Bronchial epithelial cell (primary cell): ENCODE results near the gene SEMA7A. TPM values are rescaled to one million over a fixed set of nuclear protein-coding genes. Genes with fewer than 3 reads are reported as not detected.

Experiments used
- DNase-seq: peaks from one replicate; pipeline ENCODE4 v3.0.0-alpha.2; 2010; ENCODE audit warnings: low read depth
- FAIRE-seq: peaks from 2 replicates; lab custom pipeline; 2011; peaks lifted over from hg19 to GRCh38; lab: Jason Lieb, UNC
- H3K27me3 ChIP-seq: 2 replicates; pipeline ENCODE4 v1.5.1; 2011; ENCODE audit warnings: low read length; ENCODE audit not compliant: control insufficient read depth, insufficient read depth
- H3K36me3 ChIP-seq: 2 replicates; pipeline ENCODE4 v1.5.1; 2011; ENCODE audit warnings: low read length; ENCODE audit not compliant: control insufficient read depth, insufficient read depth
- H3K4me3 ChIP-seq: 2 replicates; pipeline ENCODE4 v1.5.1; 2011; ENCODE audit warnings: mild to moderate bottlenecking, low read depth, low read length, control low read depth
- CTCF ChIP-seq: IDR thresholded peaks from 2 replicates; pipeline ENCODE4 v1.5.1; 2011; ENCODE audit warnings: mild to moderate bottlenecking, moderate library complexity, low read length, control low read depth, inconsistent platforms; ENCODE audit not compliant: insufficient read depth, severe bottlenecking
- total RNA-seq: library from RNA; depleted of rRNA; stranded (reverse); fragments of >200 nt; gene quantifications from 2 replicates; pipeline ENCODE4 v1.2.1, GENCODE V29; 2014

Gene SEMA7A
- total RNA-seq, 1 donor from 2014 or later, result 5.3 TPM

GRCh38 chr15:74408385-74408784 lies 25.4 kb downstream of the SEMA7A start:
- no peak for TF ChIP-seq CTCF
- Histone ChIP-seq H3K36me3 (no peaks in the 10 kb centered on the region), H3K4me3 (no peak overlapping the region), H3K27me3 (no peaks in the 10 kb centered on the region)
- DNase-seq (no peak), FAIRE-seq (no peak)

GRCh38 chr15:74406992-74407705 lies 26.6 kb downstream of the SEMA7A start:
- H3K4me3 ChIP-seq, result no peak overlapping the region
- DNase-seq (peak; percentile 84), FAIRE-seq (no peak)
- no peaks in the 10 kb centered on the region for H3K27me3 ChIP-seq
- no peaks in the 10 kb centered on the region for H3K36me3 ChIP-seq
- TF ChIP-seq CTCF, result no peak

GRCh38 chr15:74406517-74406916 lies 27.2 kb downstream of the SEMA7A start:
- Histone ChIP-seq H3K4me3 (no peak overlapping the region), H3K27me3 (no peaks in the 10 kb centered on the region), H3K36me3 (no peaks in the 10 kb centered on the region)
- no peak for FAIRE-seq
- DNase-seq, result no peak
- TF ChIP-seq CTCF, result no peak

- H3K36me3 ChIP-seq, result no peaks in the 10 kb centered on the region
- DNase-seq (no peak), FAIRE-seq (no peak)
- H3K27me3 ChIP-seq, result no peaks in the 10 kb centered on the region
- no peak for TF ChIP-seq CTCF
- no peak overlapping the region for H3K4me3 ChIP-seq
Measured at GRCh38 chr15:74405823-74406222, 27.9 kb downstream of the SEMA7A start.

- H3K36me3 ChIP-seq, result no peaks in the 10 kb centered on the region
- no peak for TF ChIP-seq CTCF
- FAIRE-seq, result no peak
- no peak overlapping the region for H3K4me3 ChIP-seq
- H3K27me3 ChIP-seq, result no peaks in the 10 kb centered on the region
- no peak for DNase-seq
Measured at GRCh38 chr15:74403991-74404563, 29.7 kb downstream of the SEMA7A start.

GRCh38 chr15:74403588-74403919 lies 30.2 kb downstream of the SEMA7A start:
- TF ChIP-seq CTCF, result no peak
- FAIRE-seq (no peak), DNase-seq (no peak)
- H3K36me3 ChIP-seq, result no peaks in the 10 kb centered on the region
- H3K4me3 ChIP-seq, result no peak overlapping the region
- no peaks in the 10 kb centered on the region for H3K27me3 ChIP-seq
